GM23338 (cell line): ENCODE measurements around the gene POLDIP2.

Experiments
- EZH2phosphoT487 ChIP-seq: fragments of 200-600 bp; sonication (generic); IDR thresholded peaks from one replicate; pipeline ENCODE4 v1.8.1; 2018; ENCODE audit warnings: antibody characterized with exemption; ENCODE audit not compliant: unreplicated experiment
- TF ChIP-seq, protein P1 (sequence below), 2 experiments: fragments of 200-600 bp in 1 of 2; sonication (generic) in 1 of 2; conservative IDR thresholded peaks; 2 replicates each; pipeline versions ENCODE4 v1.5.1 to v1.6.1; 2016 to 2017; ENCODE audit warnings: antibody characterized with exemption in 2 of 2, low read depth in 2 of 2, mild to moderate bottlenecking in 2 of 2, moderate library complexity in 1 of 2
- TF ChIP-seq, protein P2 (sequence below): IDR thresholded peaks from one replicate; pipeline ENCODE4 v1.6.1; 2018; ENCODE audit warnings: antibody characterized with exemption; ENCODE audit not compliant: unreplicated experiment

GRCh38 chr17:28326114-28326513, 31.2 kb downstream of the POLDIP2 start:
- TF ChIP-seq, protein P1, sequence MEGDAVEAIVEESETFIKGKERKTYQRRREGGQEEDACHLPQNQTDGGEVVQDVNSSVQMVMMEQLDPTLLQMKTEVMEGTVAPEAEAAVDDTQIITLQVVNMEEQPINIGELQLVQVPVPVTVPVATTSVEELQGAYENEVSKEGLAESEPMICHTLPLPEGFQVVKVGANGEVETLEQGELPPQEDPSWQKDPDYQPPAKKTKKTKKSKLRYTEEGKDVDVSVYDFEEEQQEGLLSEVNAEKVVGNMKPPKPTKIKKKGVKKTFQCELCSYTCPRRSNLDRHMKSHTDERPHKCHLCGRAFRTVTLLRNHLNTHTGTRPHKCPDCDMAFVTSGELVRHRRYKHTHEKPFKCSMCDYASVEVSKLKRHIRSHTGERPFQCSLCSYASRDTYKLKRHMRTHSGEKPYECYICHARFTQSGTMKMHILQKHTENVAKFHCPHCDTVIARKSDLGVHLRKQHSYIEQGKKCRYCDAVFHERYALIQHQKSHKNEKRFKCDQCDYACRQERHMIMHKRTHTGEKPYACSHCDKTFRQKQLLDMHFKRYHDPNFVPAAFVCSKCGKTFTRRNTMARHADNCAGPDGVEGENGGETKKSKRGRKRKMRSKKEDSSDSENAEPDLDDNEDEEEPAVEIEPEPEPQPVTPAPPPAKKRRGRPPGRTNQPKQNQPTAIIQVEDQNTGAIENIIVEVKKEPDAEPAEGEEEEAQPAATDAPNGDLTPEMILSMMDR (conservative IDR thresholded peaks at IDR 0.05; ENCODE audit: low read depth in 2 of 2): no peak
- no peak for TF ChIP-seq EZH2phosphoT487
- TF ChIP-seq, protein P2, sequence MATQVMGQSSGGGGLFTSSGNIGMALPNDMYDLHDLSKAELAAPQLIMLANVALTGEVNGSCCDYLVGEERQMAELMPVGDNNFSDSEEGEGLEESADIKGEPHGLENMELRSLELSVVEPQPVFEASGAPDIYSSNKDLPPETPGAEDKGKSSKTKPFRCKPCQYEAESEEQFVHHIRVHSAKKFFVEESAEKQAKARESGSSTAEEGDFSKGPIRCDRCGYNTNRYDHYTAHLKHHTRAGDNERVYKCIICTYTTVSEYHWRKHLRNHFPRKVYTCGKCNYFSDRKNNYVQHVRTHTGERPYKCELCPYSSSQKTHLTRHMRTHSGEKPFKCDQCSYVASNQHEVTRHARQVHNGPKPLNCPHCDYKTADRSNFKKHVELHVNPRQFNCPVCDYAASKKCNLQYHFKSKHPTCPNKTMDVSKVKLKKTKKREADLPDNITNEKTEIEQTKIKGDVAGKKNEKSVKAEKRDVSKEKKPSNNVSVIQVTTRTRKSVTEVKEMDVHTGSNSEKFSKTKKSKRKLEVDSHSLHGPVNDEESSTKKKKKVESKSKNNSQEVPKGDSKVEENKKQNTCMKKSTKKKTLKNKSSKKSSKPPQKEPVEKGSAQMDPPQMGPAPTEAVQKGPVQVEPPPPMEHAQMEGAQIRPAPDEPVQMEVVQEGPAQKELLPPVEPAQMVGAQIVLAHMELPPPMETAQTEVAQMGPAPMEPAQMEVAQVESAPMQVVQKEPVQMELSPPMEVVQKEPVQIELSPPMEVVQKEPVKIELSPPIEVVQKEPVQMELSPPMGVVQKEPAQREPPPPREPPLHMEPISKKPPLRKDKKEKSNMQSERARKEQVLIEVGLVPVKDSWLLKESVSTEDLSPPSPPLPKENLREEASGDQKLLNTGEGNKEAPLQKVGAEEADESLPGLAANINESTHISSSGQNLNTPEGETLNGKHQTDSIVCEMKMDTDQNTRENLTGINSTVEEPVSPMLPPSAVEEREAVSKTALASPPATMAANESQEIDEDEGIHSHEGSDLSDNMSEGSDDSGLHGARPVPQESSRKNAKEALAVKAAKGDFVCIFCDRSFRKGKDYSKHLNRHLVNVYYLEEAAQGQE: no peak
